Measurements from ENCODE around the gene ARHGAP25.

Gene ARHGAP25

DNA sequence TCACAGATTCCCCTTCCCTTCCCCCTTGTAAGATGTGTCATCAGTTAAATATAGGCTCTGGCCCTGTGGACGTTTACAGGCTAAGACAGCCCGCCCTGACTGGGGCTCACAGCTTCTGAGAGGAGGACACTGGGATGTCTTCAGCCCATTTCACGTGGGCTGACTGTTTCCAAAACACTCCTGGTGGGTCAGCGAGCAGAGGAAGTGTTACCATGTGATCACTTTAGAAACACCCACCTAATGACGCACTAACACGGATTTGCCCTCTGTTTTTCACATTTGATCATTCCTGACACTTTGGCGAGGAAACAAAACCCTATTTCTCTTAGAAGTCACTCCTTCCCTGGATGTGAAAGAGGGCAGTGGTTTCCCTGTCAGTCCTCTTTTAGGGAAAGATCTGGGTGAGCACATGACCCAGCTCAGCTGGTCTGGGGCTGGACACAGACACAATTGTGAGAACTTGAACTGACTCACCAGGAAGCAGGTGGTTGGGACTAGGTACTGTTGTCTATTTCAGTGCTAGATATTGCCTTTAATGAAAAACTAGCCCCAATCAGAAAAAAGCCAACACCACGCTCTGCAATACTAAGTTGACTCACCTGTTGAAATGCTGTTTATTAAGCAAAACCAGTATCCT is 97.7 kb downstream of the ARHGAP25 start:
- DNase-seq (ENCODE audit: low spot score): peak; percentile 94

DNA sequence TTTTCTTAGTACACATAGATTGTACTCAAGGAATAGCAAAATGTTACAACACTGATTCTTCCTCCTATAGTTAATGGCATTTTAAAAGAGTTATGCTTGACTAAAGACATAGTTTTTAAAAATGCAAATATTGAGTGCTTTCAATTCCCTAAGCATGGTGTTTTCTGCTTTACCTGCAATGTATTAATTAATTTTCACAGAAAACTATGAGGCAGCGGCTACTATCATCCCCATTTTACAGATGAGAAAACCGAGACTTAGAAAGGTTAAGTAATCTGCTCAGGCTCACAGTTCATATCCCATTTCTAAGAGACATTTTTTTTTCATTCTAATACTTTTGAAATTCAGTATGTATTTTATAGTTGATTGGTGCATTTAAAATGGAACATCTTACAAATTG is 98.6 kb downstream of the ARHGAP25 start:
- DNase-seq (ENCODE audit: low spot score): no peak

DNA sequence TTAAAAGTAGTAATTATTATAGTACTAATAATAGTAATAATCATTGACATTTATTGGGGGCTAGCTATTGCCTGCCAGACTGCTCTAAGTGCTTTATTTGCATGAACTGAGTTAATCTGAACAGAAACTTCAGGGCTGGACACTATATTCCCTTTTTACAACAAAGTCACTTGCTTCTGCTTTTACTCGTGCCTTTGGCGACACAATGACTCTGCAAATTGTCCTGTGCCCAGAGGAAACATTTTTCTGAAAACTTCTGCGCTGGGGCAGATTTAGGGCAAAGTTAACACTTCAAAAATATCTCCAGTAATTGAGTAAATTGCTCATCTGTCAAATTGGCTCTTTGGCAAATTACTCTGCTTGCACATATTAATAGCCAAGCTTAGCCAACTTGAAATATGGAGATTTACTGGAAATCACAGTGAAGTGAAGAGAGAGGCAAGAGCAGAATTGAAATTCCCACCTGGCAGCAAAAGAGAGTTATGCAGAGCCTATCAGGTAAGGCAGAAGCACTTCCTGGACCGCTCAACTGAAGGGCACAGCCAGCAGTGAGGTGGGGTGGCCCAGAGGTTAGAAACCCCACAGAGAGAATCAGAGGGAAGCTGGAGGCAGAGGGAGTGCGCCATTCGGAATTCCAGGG is 100.2 kb downstream of the ARHGAP25 start:
- DNase-seq (ENCODE audit: low spot score): no peak

DNA sequence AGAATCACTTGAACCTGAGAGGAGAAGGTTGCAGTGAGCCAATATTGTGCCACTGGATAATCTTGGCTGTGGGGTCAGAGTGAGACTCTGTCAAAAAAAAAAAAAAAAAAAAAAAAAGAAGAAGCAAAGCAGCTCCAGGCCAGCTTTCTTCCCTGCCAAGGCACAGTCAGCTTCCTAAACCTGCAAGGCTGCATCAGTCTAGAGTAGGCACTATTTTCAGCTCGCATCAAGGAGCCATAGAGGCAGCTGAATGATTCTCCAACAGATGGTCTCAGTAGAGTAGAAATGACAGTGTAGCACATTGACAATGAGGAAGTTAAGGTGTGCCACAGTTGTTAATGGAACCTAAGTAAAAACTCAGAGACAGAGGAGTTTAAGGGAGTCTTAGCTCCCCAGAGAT is 101.0 kb downstream of the ARHGAP25 start:
- no peak for DNase-seq (ENCODE audit: low spot score)

DNA sequence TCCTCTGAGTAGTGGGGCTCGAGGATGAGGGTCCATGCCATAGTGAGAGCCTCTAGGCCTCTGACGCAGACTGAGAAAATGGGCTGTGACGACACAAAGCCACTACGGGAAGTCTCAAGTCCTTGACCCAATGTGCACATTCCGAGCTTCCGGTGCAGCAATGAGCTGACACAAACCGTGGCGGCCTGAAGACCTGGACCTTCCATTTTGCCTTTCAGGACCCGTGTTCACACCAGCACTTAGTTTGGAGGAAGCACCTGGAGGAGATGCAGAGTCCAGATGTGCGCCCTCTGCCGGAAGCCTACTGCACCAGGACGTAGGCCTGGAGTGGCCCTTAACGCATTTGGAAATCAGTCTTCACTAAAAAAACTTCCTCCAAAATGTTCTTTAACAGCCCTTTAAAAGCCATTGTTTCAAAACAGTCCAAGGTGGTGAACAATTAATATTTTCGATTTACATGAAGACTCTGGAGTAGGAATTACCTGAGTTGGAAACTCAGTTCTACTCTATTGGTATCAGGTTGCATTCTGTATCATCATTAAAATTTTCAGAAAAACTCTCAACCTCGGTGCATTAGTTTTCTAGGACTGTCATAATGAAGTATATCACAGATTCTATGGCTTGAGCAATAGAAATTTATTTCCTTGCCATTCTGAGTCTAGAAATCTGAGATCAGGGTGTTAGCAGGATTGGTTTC is 102.7 kb downstream of the ARHGAP25 start:
- DNase-seq (ENCODE audit: low spot score): peak; percentile 35

DNA sequence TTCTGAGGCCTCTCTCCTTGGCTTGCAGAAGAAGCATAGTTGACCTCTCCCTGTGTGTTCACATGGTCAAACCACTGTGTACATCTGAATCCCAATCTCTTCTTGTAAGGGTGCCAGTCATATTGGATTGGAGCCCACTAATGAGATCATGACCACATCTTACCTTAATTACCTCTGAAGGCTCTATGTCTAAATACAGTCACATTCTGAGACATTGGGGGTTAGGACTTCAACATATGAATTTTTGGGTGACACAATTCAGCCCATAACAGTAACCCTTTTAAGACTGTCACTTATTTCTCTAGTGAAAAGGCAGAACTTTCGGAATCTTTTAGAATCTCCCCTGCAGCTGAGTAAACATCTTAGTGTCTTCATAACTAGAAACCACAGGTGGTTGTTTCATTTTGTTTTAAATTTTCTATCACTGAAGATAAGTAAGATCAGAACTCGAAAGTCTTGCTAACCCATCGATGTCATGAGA is 103.3 kb downstream of the ARHGAP25 start:
- no peak for DNase-seq (ENCODE audit: low spot score)

DNA sequence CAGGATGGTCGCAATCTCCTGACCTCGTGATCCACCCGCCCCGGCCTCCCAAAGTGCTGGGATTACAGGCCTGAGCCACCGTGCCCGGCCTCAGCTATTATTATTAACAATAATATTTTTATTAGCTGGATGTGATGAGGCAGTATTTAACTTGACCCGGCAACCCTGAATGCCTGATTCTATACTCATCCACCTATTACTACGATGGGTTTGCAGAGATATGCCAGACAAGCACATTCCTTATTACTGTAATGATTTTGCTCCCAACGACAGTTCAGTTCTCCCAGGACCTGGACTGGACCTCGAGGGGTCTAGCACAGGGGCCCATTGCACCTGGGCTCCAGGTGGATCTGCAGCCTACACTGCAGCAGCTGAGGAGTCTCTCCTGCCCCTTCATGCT is 104.0 kb downstream of the ARHGAP25 start:
- no peak for DNase-seq (ENCODE audit: low spot score)

DNA sequence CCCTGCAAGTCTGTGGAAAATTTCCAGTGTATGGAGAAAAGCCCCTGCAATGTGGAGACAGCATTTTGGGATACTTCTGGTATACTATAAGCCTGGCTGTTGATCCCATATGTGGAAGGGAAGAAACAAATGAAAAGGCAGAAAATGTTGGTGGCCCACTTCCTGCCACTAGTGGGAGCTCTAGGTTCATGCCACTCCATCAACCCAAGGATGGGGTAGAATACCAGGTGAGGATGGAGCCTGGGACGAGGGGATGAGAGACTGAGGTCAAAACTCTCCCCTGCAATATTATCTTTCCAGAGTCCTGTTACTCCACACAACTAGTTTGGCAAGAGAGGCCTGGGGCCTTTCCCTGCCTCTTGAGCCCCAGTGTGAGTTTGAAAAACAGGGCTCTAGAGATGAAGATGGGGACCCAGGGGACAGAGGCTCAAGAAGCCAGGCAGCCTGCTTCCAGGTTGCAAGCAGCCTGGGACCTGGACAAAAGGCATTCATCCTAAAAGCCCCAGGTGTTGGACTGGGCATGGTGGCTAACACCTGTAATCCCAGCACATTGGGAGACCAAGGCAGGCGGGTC is 104.7 kb downstream of the ARHGAP25 start:
- peak; percentile 10 for DNase-seq (ENCODE audit: low spot score)

DNA sequence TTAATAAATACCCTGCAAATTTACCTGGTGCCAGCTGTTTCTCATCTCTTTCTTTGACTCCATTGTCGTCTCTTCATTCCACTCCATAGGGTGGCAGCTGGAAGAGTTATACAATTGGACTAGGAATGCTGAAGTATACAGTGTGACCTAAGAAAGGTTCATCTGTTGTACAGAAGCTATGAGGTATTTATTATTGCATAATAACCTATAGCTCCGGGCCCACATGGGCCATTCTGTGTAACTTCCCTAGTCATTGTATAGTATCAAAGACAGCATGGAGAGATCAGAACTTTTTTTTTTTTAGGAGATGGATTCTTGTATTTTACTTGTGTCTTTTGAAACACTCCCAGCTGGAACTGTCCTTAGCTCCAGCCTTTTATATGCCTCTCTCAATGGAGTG is 110.4 kb downstream of the ARHGAP25 start:
- DNase-seq (ENCODE audit: low spot score): no peak

DNA sequence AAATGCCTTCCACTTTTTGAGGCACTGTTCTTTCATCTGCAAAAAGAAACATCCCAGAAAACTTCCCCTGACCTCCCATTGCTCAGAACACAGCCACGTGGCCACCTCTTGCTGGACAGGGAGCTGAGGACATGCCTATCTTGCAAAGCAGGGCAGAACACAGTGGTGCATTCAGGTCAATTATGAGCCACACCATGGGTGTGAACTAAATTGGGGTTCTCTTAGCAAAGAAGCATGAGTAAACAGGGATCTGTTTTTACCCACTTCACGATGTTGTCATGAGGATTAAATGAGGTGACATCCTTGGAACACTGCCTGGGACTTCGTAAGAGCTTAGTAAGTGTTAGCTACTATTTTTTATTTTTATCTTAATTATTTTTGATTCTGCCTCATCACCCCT is 111.5 kb downstream of the ARHGAP25 start:
- DNase-seq (ENCODE audit: low spot score): no peak

DNA sequence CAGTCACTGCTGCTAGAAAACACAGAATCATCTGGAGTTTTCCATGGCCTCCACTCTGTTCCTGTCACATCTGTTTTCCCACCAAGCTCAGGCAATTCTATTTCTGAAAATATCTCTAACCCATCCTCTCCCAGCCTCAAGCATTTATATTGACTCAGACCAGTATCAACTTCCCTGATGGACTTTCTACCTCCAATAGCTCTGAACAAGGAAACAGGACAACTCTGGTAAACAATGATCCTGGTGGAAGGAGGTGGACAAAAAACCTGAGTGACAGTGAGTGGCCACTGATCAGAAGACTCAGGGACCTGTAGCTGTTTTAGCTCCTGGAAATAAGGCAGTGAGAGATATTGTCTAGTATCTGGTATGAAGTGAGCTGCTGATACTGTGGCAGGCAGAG is 113.1 kb downstream of the ARHGAP25 start:
- DNase-seq (ENCODE audit: low spot score): no peak

DNA sequence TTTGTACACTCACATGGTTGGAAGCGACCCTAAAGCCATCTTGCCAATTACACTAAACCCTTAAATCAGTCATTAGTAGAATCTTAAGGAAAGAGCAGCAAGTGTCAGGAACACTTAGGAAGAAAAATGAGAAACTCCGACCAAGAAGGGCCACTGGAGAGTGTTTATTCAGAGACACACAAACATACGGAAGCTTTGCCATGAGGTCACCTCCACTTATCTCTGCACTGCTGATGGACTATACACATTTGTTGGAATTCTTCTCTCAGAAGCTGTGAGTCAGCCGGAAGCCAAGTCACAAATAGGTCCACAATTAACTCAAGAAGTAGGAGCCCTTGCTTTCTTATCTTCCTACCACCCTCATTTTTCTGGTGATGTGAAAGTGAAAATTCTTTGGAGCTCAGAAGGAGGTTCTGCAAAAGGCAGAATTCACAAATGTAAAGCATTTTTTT is 115.0 kb downstream of the ARHGAP25 start:
- DNase-seq (ENCODE audit: low spot score): no peak

DNA sequence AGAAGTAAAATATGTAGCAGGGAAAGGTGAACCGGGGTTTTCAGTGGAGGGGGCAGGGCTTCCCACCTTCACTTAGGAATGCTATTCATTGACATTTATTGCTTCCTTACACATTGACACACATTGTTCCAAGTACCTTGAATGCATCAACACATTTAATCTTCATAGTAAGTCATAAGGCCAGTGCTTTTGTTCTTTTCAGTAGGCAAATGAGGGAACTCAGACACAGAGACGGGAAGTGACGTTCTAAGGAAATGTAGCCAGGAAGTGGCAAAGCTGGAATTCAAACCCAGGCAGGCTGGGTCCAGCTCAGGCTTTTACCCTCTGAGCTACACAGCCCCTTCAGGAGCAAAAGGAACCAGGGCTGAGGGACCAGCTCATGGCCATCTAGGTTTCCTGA is 115.9 kb downstream of the ARHGAP25 start:
- no peak for DNase-seq (ENCODE audit: low spot score)

DNA sequence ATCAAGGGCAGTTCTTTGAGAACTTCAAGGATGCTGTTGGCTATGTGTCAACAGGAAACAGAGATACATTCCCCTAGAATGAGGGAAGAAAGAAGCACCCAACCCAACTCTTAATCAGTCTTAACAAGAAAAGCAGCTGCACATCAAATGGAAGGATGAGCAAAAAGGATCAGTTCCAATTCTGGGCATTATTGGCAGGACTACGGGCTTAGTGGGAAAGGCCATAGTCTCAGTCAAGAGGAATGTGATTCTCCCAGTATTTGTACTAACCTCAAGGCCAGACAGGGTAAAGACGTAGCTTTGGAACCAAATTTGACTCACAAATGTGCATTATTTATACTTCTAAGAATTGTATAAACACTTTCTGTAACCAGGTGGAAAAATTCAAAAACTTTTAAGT is 118.4 kb downstream of the ARHGAP25 start:
- DNase-seq (ENCODE audit: low spot score): no peak

DNA sequence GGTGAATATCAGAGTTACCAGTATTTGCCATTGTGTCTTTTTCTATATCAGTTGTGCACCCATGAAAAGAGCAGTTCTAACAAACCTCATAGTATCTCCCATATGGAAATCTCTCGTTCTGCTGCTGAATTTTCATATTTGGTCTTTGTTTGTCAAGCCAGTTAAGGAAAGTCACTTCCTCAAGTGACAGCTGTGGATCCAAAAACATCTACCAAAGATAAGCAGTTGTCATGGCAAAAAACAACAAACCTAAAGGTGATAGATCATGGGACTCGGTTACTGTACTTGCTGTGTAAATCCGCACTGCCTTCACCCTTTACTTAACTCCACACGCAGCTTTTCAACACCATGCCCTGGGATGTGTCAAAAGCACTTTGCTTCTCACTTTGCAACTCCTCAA is 119.3 kb downstream of the ARHGAP25 start:
- no peak for DNase-seq (ENCODE audit: low spot score)

DNA sequence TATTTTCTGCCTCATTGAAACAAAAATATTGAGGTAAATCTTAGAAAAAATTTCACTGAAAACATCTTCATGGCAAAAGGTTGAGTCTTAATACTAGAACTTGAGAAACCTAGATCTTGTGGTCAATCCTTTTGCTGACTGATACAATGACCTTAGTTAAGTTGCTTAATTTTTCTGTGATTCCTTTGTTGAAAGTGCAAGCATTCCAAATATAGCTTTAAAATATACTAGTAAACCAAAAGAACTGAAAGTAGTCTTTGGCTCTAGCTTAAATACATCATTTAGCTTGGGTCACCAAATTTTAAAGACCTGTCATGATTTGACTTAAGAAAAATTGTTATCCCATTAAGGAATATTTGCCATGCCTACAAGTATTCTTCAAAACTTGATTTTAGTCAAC is 119.9 kb downstream of the ARHGAP25 start:
- DNase-seq (ENCODE audit: low spot score): no peak

DNA sequence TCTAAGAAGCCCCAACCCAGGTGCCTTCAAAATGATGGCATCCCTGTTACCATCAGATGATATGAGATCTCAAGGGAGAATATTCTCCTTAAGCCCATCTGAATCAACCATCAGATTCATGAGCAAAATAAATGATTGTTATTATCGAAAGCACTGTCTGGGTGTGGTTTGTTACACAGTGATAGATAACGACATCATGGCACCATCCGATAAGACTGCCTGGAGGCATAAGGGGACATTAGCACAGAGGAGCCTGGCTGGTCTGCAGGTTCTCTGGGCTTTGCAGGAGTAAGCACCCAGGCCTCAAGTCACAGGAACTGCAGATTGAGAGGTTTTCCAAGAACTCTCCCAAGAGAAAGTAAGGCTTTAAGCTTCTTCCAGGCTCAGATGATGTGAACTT is 120.9 kb downstream of the ARHGAP25 start:
- no peak for DNase-seq (ENCODE audit: low spot score)

DNA sequence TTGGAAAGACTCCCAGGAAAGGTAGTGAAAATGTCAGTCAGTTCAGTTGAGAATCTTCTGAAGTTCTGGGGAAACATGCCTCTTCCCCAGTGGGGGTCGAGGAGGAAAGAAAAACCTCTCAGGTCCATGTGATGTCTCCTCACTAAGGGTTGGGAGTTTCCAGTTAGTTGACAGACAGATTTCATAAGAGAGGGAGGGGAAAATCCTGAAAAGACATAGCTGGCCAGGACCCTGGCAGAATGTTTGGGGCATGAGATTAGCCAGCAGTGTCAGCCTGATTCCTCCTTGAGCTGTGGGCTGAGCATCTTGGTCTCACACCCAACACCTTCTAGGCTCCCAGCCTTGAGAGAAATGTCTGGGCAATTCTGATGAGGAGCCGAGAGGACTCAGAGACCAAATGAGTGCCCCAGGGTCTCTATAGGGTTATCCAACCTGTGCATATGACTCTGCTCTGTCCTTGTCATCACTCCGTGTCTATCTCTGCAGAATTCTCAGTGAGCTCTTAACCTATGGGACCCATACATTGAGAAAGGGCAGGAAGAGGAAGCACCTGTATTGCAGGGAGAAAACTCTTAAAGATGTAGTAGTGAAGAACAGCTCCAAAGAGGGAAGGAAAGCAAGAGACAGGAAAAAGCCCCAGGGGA is 122.7 kb downstream of the ARHGAP25 start:
- no peak for DNase-seq (ENCODE audit: low spot score)

DNA sequence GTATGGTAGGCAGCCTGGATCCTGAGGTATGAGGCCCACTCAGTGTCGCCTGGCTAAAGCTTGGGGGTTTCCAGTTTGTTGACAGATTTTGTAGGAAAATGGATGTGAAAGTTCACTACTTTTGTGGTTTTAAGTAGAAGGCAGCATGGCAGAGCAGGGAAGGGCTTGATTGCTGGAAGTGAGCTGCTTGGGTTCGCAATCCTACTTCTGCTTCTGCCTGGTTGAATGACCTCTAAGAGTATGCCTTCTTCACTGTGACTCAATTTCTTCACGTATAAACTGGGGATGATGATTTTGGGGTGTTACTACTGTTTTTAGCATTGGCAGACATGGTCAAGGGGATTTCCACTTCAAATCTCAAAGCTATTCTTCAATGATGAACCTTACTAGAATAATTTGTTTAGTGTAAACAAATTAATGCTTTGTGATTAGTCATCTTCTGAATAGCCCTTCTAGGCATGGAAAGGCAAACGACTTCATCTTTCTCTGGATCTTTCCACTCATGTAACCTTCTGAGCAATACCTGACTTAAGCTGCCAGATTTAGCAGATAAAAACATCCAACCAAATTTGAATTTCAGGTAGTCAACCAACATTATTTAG is 123.3 kb downstream of the ARHGAP25 start:
- no peak for DNase-seq (ENCODE audit: low spot score)

DNA sequence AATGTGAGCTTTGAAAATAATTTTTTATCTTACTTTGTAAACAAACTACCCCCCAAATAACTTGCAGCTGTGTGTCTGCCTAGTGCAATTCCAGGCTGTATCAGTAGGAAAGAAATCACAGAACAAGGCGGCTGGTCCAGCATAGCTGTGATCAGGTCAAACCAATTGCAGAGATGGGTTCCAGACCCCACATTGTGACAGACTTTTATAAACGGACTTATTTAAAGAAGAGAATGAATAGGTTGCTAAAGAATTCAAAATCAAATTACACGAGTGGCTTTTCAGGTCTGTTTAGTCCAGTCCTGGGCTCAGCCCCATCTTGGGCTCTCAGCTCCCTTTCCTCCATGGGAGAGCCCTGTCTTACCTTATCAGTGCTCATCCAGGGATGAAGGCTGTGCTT is 125.5 kb downstream of the ARHGAP25 start:
- DNase-seq (ENCODE audit: low spot score): no peak

DNA sequence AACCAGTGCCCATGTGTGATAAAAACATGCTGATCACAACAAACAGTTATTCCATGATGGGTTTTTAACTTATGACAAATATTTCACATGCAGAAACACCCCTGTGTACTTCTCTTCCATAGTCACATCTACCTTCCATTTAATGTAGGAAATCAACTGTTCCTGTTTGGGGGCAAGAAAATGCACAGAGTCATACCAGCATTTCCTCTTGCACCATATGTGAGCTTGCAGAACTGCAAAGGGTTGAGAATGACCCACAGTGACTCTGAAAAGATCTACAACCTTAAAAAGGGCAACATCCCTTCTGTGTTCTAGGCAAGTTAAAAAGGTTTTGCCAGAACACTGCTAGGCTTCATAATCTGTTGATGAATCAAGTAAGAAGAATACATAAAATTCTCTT is 126.7 kb downstream of the ARHGAP25 start:
- no peak for DNase-seq (ENCODE audit: low spot score)

DNA sequence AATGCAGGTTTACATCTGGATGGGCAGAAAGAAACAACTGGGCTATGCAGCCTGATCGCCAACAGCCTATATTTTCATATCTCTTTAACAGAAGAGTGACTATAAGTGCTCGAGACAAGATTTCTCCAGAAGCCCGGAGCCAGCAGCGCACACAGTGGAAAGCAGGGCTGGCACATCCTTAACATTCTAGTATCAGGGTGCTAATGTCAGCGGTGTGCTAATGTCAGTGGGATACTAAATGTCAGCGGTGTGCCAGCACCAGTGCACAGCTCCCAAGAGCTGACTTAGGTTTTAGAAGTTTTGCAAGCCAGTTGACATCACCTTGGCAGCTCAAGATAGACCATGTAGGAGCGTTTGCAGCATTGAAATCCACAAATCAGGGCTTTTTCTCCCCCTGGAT is 128.3 kb downstream of the ARHGAP25 start:
- DNase-seq (ENCODE audit: low spot score): no peak
